ENCODE data around the gene ZMYND10.

ZMYND10 gene

DNA sequence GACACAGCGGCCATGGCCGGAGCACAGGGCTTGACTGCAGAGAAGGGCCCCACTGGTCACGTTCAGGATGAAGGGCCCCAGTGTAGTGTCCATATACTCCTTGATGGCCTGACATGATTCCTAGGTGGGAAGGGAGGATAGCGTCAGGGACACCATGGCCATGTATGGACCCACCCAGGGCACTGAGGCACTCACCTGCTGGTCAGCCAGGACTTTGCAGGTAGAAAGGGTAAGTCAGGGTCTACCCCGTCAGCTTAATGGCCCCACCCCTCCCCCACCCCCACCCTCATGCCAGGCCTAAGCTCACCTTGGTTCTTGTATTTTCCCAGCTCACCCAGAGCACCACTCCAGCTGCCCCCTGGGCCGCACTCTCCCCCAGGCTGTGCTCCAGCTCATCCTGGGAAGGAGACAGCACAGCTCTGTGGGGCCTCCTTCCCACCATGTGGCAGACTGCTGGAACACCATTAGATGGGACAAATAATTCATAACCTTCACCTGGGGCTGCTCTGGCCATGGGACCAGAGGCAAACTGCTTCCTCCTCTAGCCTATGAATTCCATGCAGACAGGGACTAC lies 44.8 kb downstream of the ZMYND10 start:
- no peak for DNase-seq

DNA sequence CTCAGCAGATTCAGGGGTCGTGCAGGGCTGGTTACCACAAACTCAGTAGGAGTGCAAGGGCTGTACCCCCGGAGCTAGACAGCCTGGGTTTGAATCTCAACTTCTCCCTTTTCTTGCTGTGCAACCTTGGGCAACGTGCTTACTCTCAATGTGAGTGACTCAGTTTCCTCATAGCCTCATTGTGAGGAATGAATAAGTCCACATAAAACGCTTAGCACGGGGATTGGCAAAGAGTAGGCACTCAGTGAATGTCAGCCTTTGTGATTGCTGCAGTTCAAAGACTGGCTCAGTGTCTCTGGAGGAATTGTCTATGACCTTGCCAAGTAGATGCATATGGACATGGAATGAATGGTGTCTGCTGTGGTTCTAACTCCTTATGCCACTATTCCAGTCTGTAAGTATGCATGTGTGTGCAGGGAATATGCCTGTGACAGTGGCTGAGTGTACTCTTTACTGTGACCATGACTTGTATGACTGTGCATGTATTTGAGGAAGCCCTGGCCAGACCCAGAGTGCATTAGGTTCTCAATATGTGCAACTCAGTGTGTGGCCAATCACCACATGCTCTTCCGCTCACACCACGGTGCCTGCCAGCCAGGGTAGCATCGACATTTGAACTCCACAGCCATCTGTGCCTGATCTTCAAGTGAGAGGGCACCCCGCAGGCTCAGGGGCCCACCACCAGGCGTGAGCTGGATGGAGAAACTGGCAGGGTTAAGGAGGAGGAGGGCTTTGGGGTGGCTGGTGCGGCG lies 45.4 kb downstream of the ZMYND10 start:
- DNase-seq = peak; percentile 1

DNA sequence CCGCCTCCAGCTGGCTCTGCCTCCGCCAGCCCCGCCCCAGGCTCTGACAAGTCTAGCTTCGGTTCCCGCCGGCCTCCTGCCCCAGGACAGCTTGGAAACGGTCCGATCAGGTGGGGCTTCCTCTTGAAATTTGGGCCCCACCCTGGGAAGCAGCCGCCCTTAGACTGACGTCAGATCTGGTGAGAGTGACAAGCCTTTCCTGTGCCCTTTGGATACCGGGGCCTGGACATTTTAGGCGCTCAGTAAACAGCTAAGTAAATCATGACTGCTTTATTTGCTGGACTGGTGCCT lies 45.9 kb downstream of the ZMYND10 start:
- no peak for DNase-seq

DNA sequence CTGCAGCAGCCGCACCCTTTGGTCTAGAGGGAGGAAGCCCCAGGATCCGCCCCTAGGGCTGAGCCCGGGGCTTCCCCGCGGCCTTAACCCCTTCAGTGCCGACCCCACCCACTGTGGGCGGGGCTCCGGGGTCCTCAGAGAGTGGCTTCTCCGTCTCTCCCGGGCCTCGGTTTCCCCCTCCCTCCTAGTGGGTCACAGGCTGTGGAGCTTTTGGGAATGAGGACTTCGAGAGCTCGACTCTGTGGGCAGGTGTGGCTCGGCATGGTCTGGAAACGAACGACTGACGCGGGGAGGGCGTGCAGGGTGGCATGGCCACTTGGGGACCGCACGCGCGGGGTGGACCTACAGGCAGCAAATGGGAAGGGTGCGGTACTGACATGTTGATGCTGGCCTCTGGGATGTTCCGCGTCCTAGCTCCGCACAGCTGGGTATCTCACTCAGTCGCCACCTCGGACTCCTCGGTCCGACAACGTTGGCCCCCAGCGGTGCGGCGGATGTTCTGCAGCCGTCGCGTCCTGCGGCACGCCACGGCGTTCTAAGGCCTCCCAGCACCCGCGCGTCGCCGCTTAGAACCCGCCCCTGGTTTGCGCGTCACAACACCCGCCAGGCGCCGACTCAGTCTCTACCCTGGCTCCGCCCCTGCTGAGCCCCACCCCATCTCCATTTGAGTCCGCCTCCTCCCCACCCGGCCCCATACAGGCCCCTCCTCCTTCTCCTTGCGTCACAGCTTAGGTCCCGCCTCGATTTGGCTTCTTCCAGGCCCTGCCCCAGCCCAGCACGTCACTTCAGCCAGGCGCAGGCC lies 46.5 kb downstream of the ZMYND10 start, which contains the start of the genes HYAL3 and NAA80:
HYAL3 (minus strand) TSS at position 570 of the 802 bp plus-strand sequence. CDS start 3,803 bp downstream, outside the sequence.
NAA80 (minus strand) TSS at position 570 of the 802 bp plus-strand sequence. CDS start 1,942 bp downstream, outside the sequence.
- peak; percentile 98 for DNase-seq

DNA sequence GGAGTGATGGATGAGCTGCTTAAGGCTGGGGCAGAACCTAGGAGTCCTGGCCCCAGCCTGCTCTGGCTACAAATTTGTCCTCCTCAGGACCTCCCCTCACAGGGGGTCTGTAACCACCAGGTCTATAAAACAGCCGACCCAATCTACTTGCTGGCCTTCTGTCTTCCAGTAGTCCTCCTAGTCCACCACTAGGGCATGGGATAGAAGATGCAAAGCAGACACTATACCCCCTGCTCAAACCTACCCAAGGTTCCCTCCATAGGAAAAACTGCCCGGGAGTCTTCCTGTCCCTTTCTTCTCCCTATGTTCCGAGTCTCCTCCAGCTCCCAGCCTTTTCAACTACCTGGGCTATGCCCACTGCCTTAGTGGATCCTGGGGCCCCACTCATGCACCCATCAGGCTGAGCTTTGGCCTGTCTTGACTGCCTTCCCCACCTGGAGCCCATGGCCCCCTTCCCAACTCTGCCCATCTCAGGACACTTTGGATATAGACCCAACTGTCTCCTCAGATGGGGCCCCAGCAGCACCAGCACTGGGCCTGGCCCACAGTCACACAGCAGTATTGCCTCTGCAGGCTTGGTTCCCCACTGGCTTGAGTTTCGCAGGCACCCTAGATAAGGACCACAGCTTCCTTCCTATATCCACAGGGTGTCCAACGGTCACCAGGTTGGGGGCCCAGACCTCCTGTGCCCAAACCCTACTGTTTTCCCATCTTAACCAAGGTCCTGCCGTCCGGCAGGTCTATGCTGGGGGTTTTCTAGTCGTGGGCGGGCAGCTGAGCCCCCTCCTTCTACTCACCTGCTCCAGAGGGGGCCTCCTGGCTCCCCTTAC lies 47.4 kb downstream of the ZMYND10 start:
- DNase-seq = no peak

DNA sequence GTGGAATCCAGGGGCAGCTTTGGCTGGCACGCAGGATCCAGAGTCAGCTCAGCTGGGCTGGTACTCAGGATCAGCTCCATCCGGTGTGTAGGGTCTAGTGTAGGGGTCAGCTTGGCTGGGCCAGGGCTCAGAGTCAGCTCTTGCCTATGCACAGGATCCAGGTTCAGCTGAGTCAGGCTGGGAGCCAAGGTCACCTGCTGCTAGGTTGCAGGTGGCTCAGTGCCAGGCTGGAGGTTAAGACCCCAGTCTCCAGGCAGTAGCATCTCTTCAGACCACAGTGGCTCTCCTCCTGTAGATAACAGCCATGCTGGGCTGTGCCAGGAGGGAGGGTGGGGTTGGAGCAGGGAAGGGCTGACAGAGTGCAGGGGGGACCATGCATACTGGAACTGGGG lies 48.2 kb downstream of the ZMYND10 start:
- no peak for DNase-seq

DNA sequence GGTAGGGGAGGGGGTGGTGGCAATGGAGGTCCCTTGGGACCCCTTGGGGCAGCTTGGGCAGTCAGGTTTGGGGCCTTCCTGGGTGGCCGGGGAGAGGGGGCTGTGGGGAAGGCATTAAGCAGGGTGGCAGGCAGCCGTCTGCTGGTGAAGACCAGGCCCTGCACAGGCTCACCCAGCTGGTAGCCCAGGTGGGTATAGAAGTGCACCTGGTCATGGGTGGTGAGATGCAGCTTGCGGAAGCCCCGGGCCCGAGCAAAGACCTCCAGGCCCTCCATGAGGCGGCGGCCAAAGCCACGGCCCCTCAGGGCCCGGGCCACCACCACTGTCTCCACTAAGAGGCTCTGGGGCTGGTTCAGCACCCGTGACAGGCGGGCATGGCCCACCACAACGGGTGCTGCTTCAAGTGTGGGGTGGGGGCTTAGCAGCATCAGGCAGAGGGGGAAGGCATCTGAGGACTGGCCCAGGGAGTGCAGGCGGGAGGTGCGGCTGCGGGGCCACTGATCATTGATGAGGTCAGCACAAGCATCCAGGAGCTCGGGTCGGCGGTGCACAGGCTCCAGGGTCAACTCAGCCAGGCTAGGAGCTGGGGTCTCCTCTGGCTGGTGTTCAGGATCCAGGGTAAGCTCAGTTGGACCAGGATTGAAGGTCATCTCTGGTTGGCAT lies 48.7 kb downstream of the ZMYND10 start:
- no peak for DNase-seq

DNA sequence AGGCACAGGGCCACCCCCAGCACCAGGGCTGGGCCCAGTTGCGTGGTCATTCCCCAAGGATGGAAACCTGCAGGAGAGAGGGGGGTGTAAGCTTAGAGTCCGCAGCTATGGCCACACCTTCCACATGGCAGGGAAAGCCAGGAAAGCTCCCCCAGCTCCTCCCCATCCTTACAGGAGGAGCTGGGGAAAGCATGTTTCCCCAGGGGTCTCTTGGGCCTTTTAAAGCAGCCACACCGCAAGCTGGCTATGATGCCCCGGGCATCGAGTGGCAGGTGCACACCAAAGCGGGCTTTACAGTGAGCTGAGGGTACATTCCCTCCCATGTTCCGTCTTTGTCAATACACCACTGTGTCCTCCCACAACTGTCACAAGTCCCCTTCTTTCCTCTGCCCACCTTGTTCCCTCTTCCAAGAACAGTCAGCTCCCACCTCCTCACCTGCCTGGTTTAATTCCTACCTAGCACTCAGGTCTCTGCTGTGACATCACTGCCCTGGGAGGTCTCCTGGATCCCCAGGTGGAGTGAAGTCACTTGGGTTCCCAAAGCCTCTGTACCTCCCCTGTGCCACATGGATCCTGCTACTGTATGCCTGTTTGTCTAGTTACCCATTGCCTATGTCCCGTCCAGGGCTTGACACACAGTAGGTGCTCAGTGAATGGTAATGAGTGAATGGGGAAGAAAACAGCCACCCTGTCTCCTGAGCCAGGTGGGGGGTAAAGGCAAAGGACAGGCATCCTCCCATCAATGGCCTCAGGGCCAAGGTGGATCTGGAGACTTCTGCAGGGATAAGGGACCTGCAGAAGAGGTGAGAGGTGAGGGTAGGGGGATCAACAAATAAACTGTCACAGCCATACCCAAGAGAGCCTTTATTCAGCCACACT lies 49.7 kb downstream of the ZMYND10 start:
- DNase-seq = no peak

DNA sequence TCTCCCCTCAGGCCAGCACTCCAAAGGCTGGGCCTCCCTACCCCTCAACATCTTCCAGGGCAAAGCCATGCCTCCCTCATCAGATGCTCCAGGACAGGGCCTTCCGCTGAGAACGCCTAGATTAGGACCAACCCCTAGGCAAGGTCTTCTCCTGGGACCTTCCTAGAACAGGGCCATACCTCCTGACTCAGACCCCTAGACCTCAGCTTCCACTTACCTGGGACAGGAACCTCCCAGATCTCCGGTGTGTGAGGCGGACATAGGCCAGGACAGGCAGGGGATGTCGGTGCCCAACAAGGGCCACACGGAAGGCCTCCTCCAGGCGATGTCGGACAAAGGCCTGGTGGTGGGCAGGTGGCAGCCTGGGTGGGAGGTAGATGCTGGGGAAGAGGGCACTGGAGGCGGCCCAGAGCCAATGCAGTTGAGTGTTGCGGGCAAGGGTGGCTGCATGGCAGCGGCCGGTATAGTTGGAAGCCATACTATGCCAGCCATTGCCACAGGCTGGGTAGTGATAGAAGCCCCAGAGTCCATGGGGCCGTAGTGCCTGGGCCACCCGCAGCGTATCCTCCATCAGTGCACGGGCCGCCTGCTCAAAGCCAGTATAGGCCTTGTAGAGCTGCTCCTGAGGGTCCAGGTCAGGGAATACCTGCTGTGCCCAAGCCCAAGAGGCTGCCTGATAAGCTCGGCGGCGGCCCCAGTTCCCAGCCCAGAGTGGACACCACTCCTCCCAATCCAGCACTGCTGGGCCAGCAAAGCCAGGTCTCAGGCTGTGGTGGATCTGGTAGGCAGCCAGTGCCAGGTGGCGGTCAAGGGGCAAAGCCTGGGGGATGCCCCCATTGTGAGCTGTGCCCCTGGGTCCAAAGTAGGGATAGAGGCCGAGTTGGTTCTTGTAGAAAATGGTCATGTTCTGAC lies 50.8 kb downstream of the ZMYND10 start:
- DNase-seq = no peak

DNA sequence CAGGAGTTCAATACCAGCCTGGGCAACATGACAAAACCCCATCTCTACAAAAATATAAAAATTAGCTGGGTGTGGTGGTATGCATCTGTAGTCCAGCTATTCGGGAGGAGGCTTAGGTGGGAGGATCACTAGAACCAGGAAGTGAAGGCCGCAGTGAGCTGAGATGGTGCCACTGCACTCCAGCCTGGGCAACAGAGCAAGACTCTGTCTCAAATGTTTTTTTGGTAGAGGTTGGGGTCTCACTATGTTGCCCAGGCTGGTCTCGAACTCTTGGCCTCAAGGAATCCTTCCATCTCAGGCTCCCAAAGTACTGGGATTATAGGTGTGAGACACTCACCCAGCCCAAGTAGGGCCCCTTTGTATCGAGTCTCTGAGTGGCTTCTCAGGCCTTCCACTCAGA lies 51.4 kb downstream of the ZMYND10 start:
- no peak for DNase-seq

DNA sequence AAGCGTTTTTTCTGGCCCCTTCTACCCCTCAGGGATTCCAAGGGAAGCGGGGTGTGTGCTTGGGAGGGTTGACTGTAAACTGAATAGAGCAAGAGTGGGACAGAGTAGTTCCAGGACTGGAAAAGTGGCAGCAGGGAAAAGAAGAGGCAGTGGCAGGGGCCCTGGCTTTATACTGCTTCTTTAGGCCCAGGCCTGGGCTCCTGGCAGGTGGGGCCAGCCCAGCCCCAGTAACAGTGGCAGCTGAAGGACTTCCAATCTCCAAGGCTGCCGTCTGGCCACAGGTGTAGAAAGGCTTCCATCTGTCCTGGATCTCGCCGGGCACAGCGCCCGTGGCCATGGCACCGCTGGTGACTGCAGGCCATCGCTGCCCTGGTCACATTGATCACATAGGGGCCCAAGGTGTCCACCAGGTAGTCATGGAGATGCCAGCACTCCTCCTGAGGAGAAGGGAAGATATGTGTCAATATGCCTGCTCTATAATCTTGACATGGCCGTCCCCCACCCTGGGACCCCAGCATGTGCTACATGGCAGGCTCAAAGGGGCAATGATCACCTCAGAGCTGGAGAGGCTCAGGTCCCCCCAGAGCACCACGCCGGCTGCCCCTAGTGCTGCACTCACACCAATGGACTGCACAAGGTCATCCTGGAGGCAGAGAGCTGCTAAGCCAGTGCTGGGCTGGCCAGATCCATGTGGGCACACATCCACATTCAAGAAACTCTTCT lies 52.3 kb downstream of the ZMYND10 start:
- no peak for DNase-seq

DNA sequence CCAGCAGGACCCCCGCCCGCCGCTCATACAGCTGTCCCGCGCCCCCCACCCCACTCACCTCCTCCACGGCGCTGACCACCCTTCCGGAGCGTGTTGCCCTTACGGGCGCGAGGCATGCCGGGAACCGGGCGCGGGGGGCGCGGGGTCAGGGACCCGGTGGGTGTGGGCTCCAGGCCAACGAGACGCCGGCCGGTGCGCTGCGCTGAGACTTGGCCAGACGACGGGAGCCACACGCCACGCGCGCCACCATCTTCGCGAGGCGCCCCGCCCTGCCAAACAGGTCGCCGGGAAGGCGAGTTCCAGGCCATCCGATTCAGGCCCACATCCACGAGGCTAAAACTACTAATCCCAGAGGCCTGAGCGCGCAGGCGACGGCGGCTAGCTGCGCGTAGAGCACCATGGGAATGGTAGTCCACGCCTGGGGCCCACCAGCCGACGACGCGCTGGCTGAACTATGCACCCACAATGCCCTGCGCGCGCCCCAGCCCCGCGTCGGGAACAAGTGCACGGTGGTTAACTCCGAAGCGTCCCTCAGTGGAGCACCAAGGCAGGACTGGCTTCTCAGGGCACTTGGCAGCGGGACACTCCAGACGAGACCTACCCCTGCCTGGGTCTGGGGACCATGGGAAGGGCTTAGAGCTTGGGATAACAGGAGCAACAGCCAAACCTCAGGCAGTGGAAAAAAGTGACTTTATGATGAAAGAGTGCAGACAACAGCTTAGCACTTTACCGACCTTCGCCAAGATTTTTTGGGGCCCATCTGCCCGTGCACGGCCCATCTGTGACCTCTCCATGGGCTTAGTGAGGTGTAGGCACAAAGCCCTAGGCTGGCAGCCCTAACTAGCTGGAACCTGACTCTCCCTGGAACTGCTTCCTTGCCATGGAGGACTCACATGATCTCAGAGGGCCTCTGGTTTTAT lies 53.1 kb downstream of the ZMYND10 start, which contains the start of gene IFRD2:
IFRD2 (minus strand) TSS at position 271 of the 920 bp plus-strand sequence; CDS start at position 116, 155 bp downstream.
- peak; percentile 97 for DNase-seq
